Gastrocnemius medialis (tissue), 4 donors: Measurements from ENCODE around the gene CCDC178.

Experiments used
- CTCF ChIP-seq, 5 experiments: fragments of 450-650 bp in 3 of 5; fragments of 200-600 bp in 2 of 5; sonication (generic) in 2 of 5; IDR thresholded peaks in 4 of 5; conservative IDR thresholded peaks in 1 of 5; 1 replicate in 4 of 5; 2 replicates in 1 of 5; pipeline ENCODE4 v1.5.1; 2016 to 2019; ENCODE audit warnings: antibody characterized with exemption in 5 of 5, mild to moderate bottlenecking in 3 of 5, moderate library complexity in 3 of 5
- POLR2A ChIP-seq, 2 donors: fragments of 450-650 bp; IDR thresholded peaks; one replicate each; pipeline ENCODE4 v1.6.1; 2017; ENCODE audit warnings: antibody characterized with exemption in 2 of 2, mild to moderate bottlenecking in 2 of 2, moderate library complexity in 2 of 2

DNA sequence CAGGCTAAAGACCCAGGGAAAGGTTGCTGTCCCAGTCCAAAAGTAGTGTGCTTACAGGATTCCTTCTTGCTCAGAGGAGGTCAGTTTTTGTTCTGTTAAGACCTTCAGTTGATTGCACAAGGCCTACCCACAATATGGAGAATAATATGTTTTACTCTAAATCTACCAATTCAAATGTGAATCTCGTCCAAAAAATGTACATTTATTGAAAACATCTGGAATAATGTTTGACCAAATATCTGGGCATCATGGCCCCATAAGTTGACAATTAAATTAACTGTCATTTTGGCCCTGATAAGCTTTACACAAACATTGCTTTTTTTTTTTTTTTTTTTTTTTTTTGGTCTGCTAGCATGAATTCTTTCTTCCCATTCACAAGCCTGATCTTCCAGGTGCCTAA, 109.8 kb downstream of the CCDC178 start:
- no peak for TF ChIP-seq CTCF (IDR thresholded peaks at IDR 0.05 in 4 of 5, conservative IDR thresholded peaks at IDR 0.05 in 1 of 5)
- no peak for TF ChIP-seq POLR2A (IDR thresholded peaks at IDR 0.05)
